Smooth muscle cell (in vitro differentiated cells): ENCODE data around the gene CCDC159. TPM values are rescaled to one million over a fixed set of nuclear protein-coding genes. Genes with fewer than 3 reads are reported as not detected.

Source experiments
- DNase-seq: peaks from one replicate; lab custom pipeline; 2025; ENCODE audit not compliant: unreplicated experiment; lab: John Stamatoyannopoulos, UW
- H2AFZ ChIP-seq: fragments of 200-600 bp; sonication (generic); 2 replicates; pipeline ENCODE4 v1.6.0; 2016; ENCODE audit warnings: antibody characterized with exemption, low read depth, mild to moderate bottlenecking
- H3F3A ChIP-seq: fragments of 200-600 bp; sonication (generic); 2 replicates; pipeline ENCODE4 v1.6.0; 2017; ENCODE audit warnings: antibody characterized with exemption, low read depth
- H3K27ac ChIP-seq: fragments of 200-600 bp; sonication (generic); 2 replicates; pipeline ENCODE4 v1.5.1; 2016; ENCODE audit warnings: low read depth, mild to moderate bottlenecking
- H3K27me3 ChIP-seq: fragments of 200-600 bp; sonication (generic); 2 replicates; pipeline ENCODE4 v1.6.1; 2016; ENCODE audit warnings: low read depth, mild to moderate bottlenecking
- H3K36me3 ChIP-seq: fragments of 200-600 bp; sonication (generic); 2 replicates; pipeline ENCODE4 v1.5.1; 2016; ENCODE audit warnings: low read depth
- H3K4me1 ChIP-seq: fragments of 200-600 bp; sonication (generic); 2 replicates; pipeline ENCODE4 v1.5.1; 2016; ENCODE audit warnings: low read depth
- H3K4me2 ChIP-seq: fragments of 200-600 bp; sonication (generic); 2 replicates; pipeline ENCODE4 v1.6.0; 2016; ENCODE audit warnings: mild to moderate bottlenecking
- H3K4me3 ChIP-seq: fragments of 200-600 bp; sonication (generic); 2 replicates; pipeline ENCODE4 v1.5.1; 2016; ENCODE audit warnings: mild to moderate bottlenecking
- H3K79me2 ChIP-seq: fragments of 200-600 bp; sonication (generic); 2 replicates; pipeline ENCODE4 v1.6.0; 2016; ENCODE audit warnings: low read depth, mild to moderate bottlenecking
- H3K9ac ChIP-seq: fragments of 200-600 bp; sonication (generic); 2 replicates; pipeline ENCODE4 v1.6.0; 2016; ENCODE audit warnings: low read depth
- H3K9me3 ChIP-seq: fragments of 200-600 bp; sonication (generic); replicated peaks from 2 replicates; pipeline ENCODE4 v1.5.1; 2016; ENCODE audit warnings: low read depth
- H4K20me1 ChIP-seq: fragments of 200-600 bp; sonication (generic); 2 replicates; pipeline ENCODE4 v1.6.0; 2016; ENCODE audit warnings: low read depth
- CTCF ChIP-seq: fragments of 200-600 bp; sonication (generic); IDR thresholded peaks from 2 replicates; pipeline ENCODE4 v1.5.1; 2017; ENCODE audit warnings: borderline replicate concordance, mild to moderate bottlenecking, antibody characterized with exemption; ENCODE audit not compliant: insufficient read depth, poor library complexity, severe bottlenecking
- WGBS: methylation state at CpG from one replicate; pipeline ENCODE4 v1.1.7; 2016; ENCODE audit warnings: low lambda C conversion rate; 5-methylcytosine and 5-hydroxymethylcytosine counted together
- polyA plus RNA-seq: library from polyadenylated mRNA; unstranded; fragments of >200 nt; fragmentation: Nextera tagmentation; extraction: Ambion mirVana; gene quantifications from 2 replicates; pipeline ENCODE4 v1.2.1, GENCODE V29; 2016
- total RNA-seq: library from RNA; depleted of rRNA; stranded (reverse); fragments of >200 nt; gene quantifications from 2 replicates; pipeline ENCODE4 v1.2.3, GENCODE V29; 2014

Gene CCDC159
- total and polyA plus RNA-seq, 2 experiments from 2014 or later = 9.8 to 29.4 TPM

- Histone ChIP-seq H3K36me3 (no peaks in the 10 kb centered on the region), H3K4me2 (no peak overlapping the region), H2AFZ (no peak overlapping the region), H3K4me3 (no peak overlapping the region), H3K79me2 (no peaks in the 10 kb centered on the region), H3K27ac (no peak overlapping the region), H3K4me1 (peaks cover 9% of the 10 kb centered on the region), H3K27me3 (no peaks in the 10 kb centered on the region), H4K20me1 (peaks cover 3% of the 10 kb centered on the region), H3K9me3 (no peaks in the 10 kb centered on the region), H3F3A (peaks cover 6% of the 10 kb centered on the region), H3K9ac (no peak overlapping the region)
- no peak for DNase-seq
- WGBS = 80% methylated on average over 5 of the region's 5 CpGs
- TF ChIP-seq CTCF = no peak
Measured at GRCh38 chr19:11384778-11385129, 38.4 kb downstream of the CCDC159 start.

GRCh38 chr19:11387162-11388034 lies 41.1 kb downstream of the CCDC159 start:
- no peaks in the 10 kb centered on the region for H3K79me2 ChIP-seq
- no peak overlapping the region for H3K4me2 ChIP-seq
- H3K27ac ChIP-seq = no peak overlapping the region
- H3K4me1 ChIP-seq = peaks cover 5% of the 10 kb centered on the region
- no peak for DNase-seq
- H3K27me3 ChIP-seq = no peaks in the 10 kb centered on the region
- H3K9me3 ChIP-seq = no peaks in the 10 kb centered on the region
- H4K20me1 ChIP-seq = no peaks in the 10 kb centered on the region
- TF ChIP-seq CTCF = no peak
- H2AFZ ChIP-seq = no peak overlapping the region
- H3K9ac ChIP-seq = no peak overlapping the region
- H3F3A ChIP-seq = no peaks in the 10 kb centered on the region
- 89% methylated on average over 19 of the region's 19 CpGs for WGBS
- no peaks in the 10 kb centered on the region for H3K36me3 ChIP-seq
- no peak overlapping the region for H3K4me3 ChIP-seq

- H3K79me2 ChIP-seq = no peaks in the 10 kb centered on the region
- no peak overlapping the region for H3K9ac ChIP-seq
- DNase-seq = no peak
- no peak overlapping the region for H3K4me3 ChIP-seq
- WGBS = 98% methylated on average over 2 of the region's 2 CpGs
- H2AFZ ChIP-seq = no peak overlapping the region
- H3K27me3 ChIP-seq = no peaks in the 10 kb centered on the region
- no peaks in the 10 kb centered on the region for H4K20me1 ChIP-seq
- H3K4me2 ChIP-seq = no peak overlapping the region
- TF ChIP-seq CTCF = no peak
- no peaks in the 10 kb centered on the region for H3F3A ChIP-seq
- no peaks in the 10 kb centered on the region for H3K4me1 ChIP-seq
- H3K36me3 ChIP-seq = no peaks in the 10 kb centered on the region
- no peak overlapping the region for H3K27ac ChIP-seq
- no peaks in the 10 kb centered on the region for H3K9me3 ChIP-seq
Measured at GRCh38 chr19:11390359-11390758, 44.0 kb downstream of the CCDC159 start.
